ENCODE measurements around the gene WDR86. TPM values are rescaled to one million over a fixed set of nuclear protein-coding genes. Genes with fewer than 3 reads are reported as not detected.

WDR86 gene
- polyA plus RNA-seq, 1 donor from 2014 or later, result 46.2 TPM

- H3K27ac ChIP-seq (ENCODE audit: low read length), result no peak overlapping the region
- H3K4me2 ChIP-seq (ENCODE audit: low read length), result no peak overlapping the region
- H3K27me3 ChIP-seq (ENCODE audit: insufficient read depth, low read depth, low read length), result peaks cover 5% of the 10 kb centered on the region
- no peaks in the 10 kb centered on the region for H3K9me2 ChIP-seq (ENCODE audit: insufficient read depth, low read length)
- no peak overlapping the region for H3K4me3 ChIP-seq (ENCODE audit: low read length)
- H3K79me2 ChIP-seq (replicated peaks; ENCODE audit: insufficient read depth, low read length), result no peaks in the 10 kb centered on the region
- no peak for TF ChIP-seq MXI1 (conservative IDR thresholded peaks at IDR 0.05; ENCODE audit: poor library complexity, severe bottlenecking)
- no peak for TF ChIP-seq EZH2 (IDR thresholded peaks at IDR 0.05; ENCODE audit: borderline replicate concordance, insufficient read depth, low read length, poor library complexity, severe bottlenecking)
- no peak for TF ChIP-seq SMC3 (conservative IDR thresholded peaks at IDR 0.05; ENCODE audit: poor library complexity)
- no peak for TF ChIP-seq REST (IDR thresholded peaks at IDR 0.05; ENCODE audit: borderline replicate concordance)
- TF ChIP-seq EP300 (conservative IDR thresholded peaks at IDR 0.05; ENCODE audit: poor library complexity, severe bottlenecking), result no peak
- TF ChIP-seq CTCF (IDR thresholded peaks at IDR 0.05; ENCODE audit: poor library complexity, severe bottlenecking), result no peak
- no peak for TF ChIP-seq TAF1 (IDR thresholded peaks at IDR 0.05; ENCODE audit: low read depth)
- TF ChIP-seq RAD21 (conservative IDR thresholded peaks at IDR 0.05), result no peak
- TF ChIP-seq POLR2AphosphoS5 (IDR thresholded peaks at IDR 0.05), result no peak
- no peaks in the 10 kb centered on the region for H3F3A ChIP-seq (ENCODE audit: insufficient read depth, low read length, poor library complexity, severe bottlenecking)
- no peak overlapping the region for H2AFZ ChIP-seq (ENCODE audit: low read depth, low read length)
- no peaks in the 10 kb centered on the region for H4K20me1 ChIP-seq (ENCODE audit: insufficient read depth)
- H3K9ac ChIP-seq (ENCODE audit: low read length), result no peak overlapping the region
- H3K9me3 ChIP-seq (ENCODE audit: low read length), result no peaks in the 10 kb centered on the region
- H3K36me3 ChIP-seq (ENCODE audit: insufficient read depth, low read length), result no peaks in the 10 kb centered on the region
These were observed 22.5 kb downstream of the WDR86 start for GRCh38 chr7:151387161-151388006.

- Histone ChIP-seq H3K9me2 (ENCODE audit: insufficient read depth, low read length) (no peaks in the 10 kb centered on the region), H3K9me3 (ENCODE audit: low read length) (no peaks in the 10 kb centered on the region), H3K9ac (ENCODE audit: low read length) (no peak overlapping the region), H3K79me2 (replicated peaks; ENCODE audit: insufficient read depth, low read length) (no peaks in the 10 kb centered on the region), H4K20me1 (ENCODE audit: insufficient read depth) (no peaks in the 10 kb centered on the region), H2AFZ (ENCODE audit: low read depth, low read length) (no peak overlapping the region), H3F3A (ENCODE audit: insufficient read depth, low read length, poor library complexity, severe bottlenecking) (no peaks in the 10 kb centered on the region), H3K27me3 (ENCODE audit: insufficient read depth, low read depth, low read length) (peaks cover 14% of the 10 kb centered on the region), H3K4me2 (ENCODE audit: low read length) (no peak overlapping the region), H3K4me3 (ENCODE audit: low read length) (no peak overlapping the region), H3K27ac (ENCODE audit: low read length) (no peak overlapping the region), H3K36me3 (ENCODE audit: insufficient read depth, low read length) (no peaks in the 10 kb centered on the region)
- TF ChIP-seq CTCF (IDR thresholded peaks at IDR 0.05; ENCODE audit: poor library complexity, severe bottlenecking) (no peak), RAD21 (conservative IDR thresholded peaks at IDR 0.05) (no peak), POLR2AphosphoS5 (IDR thresholded peaks at IDR 0.05) (no peak), MXI1 (conservative IDR thresholded peaks at IDR 0.05; ENCODE audit: poor library complexity, severe bottlenecking) (no peak), EZH2 (IDR thresholded peaks at IDR 0.05; ENCODE audit: borderline replicate concordance, insufficient read depth, low read length, poor library complexity, severe bottlenecking) (no peak), EP300 (conservative IDR thresholded peaks at IDR 0.05; ENCODE audit: poor library complexity, severe bottlenecking) (no peak), SMC3 (conservative IDR thresholded peaks at IDR 0.05; ENCODE audit: poor library complexity) (no peak), REST (IDR thresholded peaks at IDR 0.05; ENCODE audit: borderline replicate concordance) (no peak), TAF1 (IDR thresholded peaks at IDR 0.05; ENCODE audit: low read depth) (no peak)
These were observed 23.3 kb downstream of the WDR86 start for GRCh38 chr7:151386301-151387160.

Measured in neural cell (in vitro differentiated cells).